Measurements from ENCODE around the gene SUPT3H.

DNA sequence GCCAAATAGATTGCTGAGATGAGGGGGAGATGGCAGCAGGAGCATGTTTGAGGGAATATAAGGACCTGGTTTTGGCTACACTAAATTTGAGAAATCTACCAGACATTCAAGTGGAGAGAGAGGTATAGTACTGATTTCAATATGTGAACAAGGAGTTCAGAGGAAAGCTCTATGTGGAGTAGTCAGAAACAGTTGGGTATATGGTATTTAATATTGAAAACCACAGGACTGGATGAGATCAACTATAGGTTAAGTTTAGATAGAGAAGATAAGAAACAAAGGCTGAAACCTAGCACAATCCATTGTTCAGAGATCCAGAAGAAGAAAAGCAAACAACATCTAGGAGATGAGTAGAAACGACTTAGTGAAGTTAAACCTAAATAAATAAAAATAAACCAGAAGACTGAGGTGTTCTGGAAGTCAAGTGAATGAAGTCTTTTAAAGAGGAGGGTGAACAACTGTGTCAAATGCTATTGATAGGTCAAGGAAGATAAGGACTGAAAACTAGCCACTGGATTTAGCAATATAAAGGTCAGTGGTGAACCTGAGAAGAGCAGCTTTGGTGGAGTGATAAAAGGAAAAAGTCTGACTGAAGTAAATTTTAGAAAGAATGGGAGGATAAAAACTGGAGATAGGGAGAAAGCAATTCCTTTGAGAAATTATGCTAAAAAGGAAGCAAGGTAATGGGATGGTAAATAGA lies 170.8 kb downstream of the SUPT3H start:
- TF ChIP-seq, protein P1, sequence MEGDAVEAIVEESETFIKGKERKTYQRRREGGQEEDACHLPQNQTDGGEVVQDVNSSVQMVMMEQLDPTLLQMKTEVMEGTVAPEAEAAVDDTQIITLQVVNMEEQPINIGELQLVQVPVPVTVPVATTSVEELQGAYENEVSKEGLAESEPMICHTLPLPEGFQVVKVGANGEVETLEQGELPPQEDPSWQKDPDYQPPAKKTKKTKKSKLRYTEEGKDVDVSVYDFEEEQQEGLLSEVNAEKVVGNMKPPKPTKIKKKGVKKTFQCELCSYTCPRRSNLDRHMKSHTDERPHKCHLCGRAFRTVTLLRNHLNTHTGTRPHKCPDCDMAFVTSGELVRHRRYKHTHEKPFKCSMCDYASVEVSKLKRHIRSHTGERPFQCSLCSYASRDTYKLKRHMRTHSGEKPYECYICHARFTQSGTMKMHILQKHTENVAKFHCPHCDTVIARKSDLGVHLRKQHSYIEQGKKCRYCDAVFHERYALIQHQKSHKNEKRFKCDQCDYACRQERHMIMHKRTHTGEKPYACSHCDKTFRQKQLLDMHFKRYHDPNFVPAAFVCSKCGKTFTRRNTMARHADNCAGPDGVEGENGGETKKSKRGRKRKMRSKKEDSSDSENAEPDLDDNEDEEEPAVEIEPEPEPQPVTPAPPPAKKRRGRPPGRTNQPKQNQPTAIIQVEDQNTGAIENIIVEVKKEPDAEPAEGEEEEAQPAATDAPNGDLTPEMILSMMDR (CRISPR knock-in tag; IDR thresholded peaks at IDR 0.05): no peak
- TF ChIP-seq POLR2A (IDR thresholded peaks at IDR 0.05; ENCODE audit: insufficient read depth in 1 of 2, low read depth in 2 of 2, low read length in 2 of 2) (no peak), ZNF703 (CRISPR knock-in tag; IDR thresholded peaks at IDR 0.05; ENCODE audit: borderline replicate concordance) (no peak), ZNF30 (CRISPR knock-in tag; IDR thresholded peaks at IDR 0.05) (no peak), KLF9 (CRISPR knock-in tag; IDR thresholded peaks at IDR 0.05; ENCODE audit: low read depth) (no peak), PRPF4 (IDR thresholded peaks at IDR 0.05; ENCODE audit: low read depth, low read length, poor library complexity, severe bottlenecking) (no peak), CCDC6 (CRISPR knock-in tag; IDR thresholded peaks at IDR 0.05) (no peak), ZNF350 (CRISPR knock-in tag; IDR thresholded peaks at IDR 0.05; ENCODE audit: borderline replicate concordance, low read depth) (no peak)
- TF ChIP-seq, protein P2, sequence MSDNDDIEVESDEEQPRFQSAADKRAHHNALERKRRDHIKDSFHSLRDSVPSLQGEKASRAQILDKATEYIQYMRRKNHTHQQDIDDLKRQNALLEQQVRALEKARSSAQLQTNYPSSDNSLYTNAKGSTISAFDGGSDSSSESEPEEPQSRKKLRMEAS (IDR thresholded peaks at IDR 0.05): no peak
- TF ChIP-seq, protein P3, sequence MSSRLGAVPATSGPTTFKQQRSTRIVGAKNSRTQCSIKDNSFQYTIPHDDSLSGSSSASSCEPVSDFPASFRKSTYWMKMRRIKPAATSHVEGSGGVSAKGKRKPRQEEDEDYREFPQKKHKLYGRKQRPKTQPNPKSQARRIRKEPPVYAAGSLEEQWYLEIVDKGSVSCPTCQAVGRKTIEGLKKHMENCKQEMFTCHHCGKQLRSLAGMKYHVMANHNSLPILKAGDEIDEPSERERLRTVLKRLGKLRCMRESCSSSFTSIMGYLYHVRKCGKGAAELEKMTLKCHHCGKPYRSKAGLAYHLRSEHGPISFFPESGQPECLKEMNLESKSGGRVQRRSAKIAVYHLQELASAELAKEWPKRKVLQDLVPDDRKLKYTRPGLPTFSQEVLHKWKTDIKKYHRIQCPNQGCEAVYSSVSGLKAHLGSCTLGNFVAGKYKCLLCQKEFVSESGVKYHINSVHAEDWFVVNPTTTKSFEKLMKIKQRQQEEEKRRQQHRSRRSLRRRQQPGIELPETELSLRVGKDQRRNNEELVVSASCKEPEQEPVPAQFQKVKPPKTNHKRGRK (CRISPR knock-in tag; IDR thresholded peaks at IDR 0.05): no peak
- TF ChIP-seq, protein P4, sequence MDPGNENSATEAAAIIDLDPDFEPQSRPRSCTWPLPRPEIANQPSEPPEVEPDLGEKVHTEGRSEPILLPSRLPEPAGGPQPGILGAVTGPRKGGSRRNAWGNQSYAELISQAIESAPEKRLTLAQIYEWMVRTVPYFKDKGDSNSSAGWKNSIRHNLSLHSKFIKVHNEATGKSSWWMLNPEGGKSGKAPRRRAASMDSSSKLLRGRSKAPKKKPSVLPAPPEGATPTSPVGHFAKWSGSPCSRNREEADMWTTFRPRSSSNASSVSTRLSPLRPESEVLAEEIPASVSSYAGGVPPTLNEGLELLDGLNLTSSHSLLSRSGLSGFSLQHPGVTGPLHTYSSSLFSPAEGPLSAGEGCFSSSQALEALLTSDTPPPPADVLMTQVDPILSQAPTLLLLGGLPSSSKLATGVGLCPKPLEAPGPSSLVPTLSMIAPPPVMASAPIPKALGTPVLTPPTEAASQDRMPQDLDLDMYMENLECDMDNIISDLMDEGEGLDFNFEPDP (CRISPR knock-in tag; conservative IDR thresholded peaks at IDR 0.05): no peak

Measured in HepG2 (cell line).